Activated T-helper 17 cell treated with anti-CD3 and anti-CD28 coated beads, Interleukin-2, amount 50 U/mL, for 72 hours (primary cell): ENCODE measurements around the gene MEIKIN. TPM values are rescaled to one million over a fixed set of nuclear protein-coding genes. Genes with fewer than 3 reads are reported as not detected.

Source experiments
- ATAC-seq: fragments of 150-1000 bp; cut with Tn5 transposase; replicated peaks from 2 replicates; pipeline ENCODE4 v1.10.0; 2021; ENCODE audit warnings: mild to moderate bottlenecking, moderate library complexity
- H3K27ac Mint-ChIP-seq: one replicate; pipeline ENCODE4 v1.8.0; 2022; ENCODE audit warnings: mixed read lengths
- H3K27me3 Mint-ChIP-seq: one replicate; pipeline ENCODE4 v1.8.0; 2022; ENCODE audit warnings: mixed read lengths
- H3K36me3 Mint-ChIP-seq: one replicate; pipeline ENCODE4 v1.8.0; 2022; ENCODE audit warnings: low read depth, mild to moderate bottlenecking, mixed read lengths
- H3K4me1 Mint-ChIP-seq: one replicate; pipeline ENCODE4 v1.8.0; 2022; ENCODE audit warnings: mixed read lengths
- H3K4me3 Mint-ChIP-seq: one replicate; pipeline ENCODE4 v1.8.0; 2022; ENCODE audit warnings: mild to moderate bottlenecking, mixed read lengths
- H3K9me3 Mint-ChIP-seq: one replicate; pipeline ENCODE4 v1.8.0; 2022; ENCODE audit warnings: mixed read lengths
- total RNA-seq, 2 donors: library from RNA; stranded (reverse); gene quantifications; one replicate each; pipeline ENCODE4 v1.2.3, GENCODE V29; 2022

Gene MEIKIN
- total RNA-seq, 2 donors from 2014 or later, result not detected

- peaks cover 7% of the 10 kb centered on the region for H3K36me3 Mint-ChIP-seq
- no peak overlapping the region for H3K27ac Mint-ChIP-seq
- H3K27me3 Mint-ChIP-seq, result no peaks in the 10 kb centered on the region
- no peaks in the 10 kb centered on the region for H3K9me3 Mint-ChIP-seq
- H3K4me3 Mint-ChIP-seq, result no peak overlapping the region
- H3K4me1 Mint-ChIP-seq, result peaks cover 4% of the 10 kb centered on the region
- ATAC-seq, result no peak
Observed at GRCh38 chr5:131766689-131767088, 178.8 kb downstream of the MEIKIN start.

- H3K27ac Mint-ChIP-seq, result no peak overlapping the region
- no peaks in the 10 kb centered on the region for H3K27me3 Mint-ChIP-seq
- H3K4me3 Mint-ChIP-seq, result no peak overlapping the region
- H3K36me3 Mint-ChIP-seq, result peaks cover 7% of the 10 kb centered on the region
- no peak for ATAC-seq
- H3K4me1 Mint-ChIP-seq, result no peaks in the 10 kb centered on the region
- no peaks in the 10 kb centered on the region for H3K9me3 Mint-ChIP-seq
Observed at GRCh38 chr5:131765261-131765660, 180.2 kb downstream of the MEIKIN start.

- Mint-ChIP-seq H3K36me3 (peaks cover 7% of the 10 kb centered on the region), H3K9me3 (no peaks in the 10 kb centered on the region), H3K4me3 (no peak overlapping the region), H3K4me1 (peaks cover 3% of the 10 kb centered on the region), H3K27me3 (no peaks in the 10 kb centered on the region), H3K27ac (no peak overlapping the region)
- ATAC-seq, result no peak
Observed at GRCh38 chr5:131763968-131764367, 181.5 kb downstream of the MEIKIN start.

GRCh38 chr5:131760793-131761192, 184.7 kb downstream of the MEIKIN start:
- no peak for ATAC-seq

GRCh38 chr5:131759704-131760103, 185.8 kb downstream of the MEIKIN start:
- ATAC-seq, result no peak
- Mint-ChIP-seq H3K9me3 (no peaks in the 10 kb centered on the region), H3K36me3 (peaks cover 3% of the 10 kb centered on the region), H3K4me1 (peaks cover 11% of the 10 kb centered on the region), H3K4me3 (no peak overlapping the region), H3K27me3 (no peaks in the 10 kb centered on the region), H3K27ac (no peak overlapping the region)

More at GRCh38 chr5:131760793-131761192, 184.7 kb downstream of the MEIKIN start:
- no peak overlapping the region for H3K27ac Mint-ChIP-seq
- peaks cover 9% of the 10 kb centered on the region for H3K4me1 Mint-ChIP-seq
- no peaks in the 10 kb centered on the region for H3K27me3 Mint-ChIP-seq
- H3K4me3 Mint-ChIP-seq, result no peak overlapping the region
- H3K36me3 Mint-ChIP-seq, result peaks cover 7% of the 10 kb centered on the region
- no peaks in the 10 kb centered on the region for H3K9me3 Mint-ChIP-seq

GRCh38 chr5:131758520-131758900, 187.0 kb downstream of the MEIKIN start:
- Mint-ChIP-seq H3K27me3 (no peaks in the 10 kb centered on the region), H3K4me3 (no peak overlapping the region), H3K27ac (peak overlapping the region; percentile 1), H3K9me3 (no peaks in the 10 kb centered on the region), H3K36me3 (no peaks in the 10 kb centered on the region), H3K4me1 (peaks cover 14% of the 10 kb centered on the region)
- ATAC-seq, result no peak

- H3K36me3 Mint-ChIP-seq, result no peaks in the 10 kb centered on the region
- no peaks in the 10 kb centered on the region for H3K27me3 Mint-ChIP-seq
- H3K4me3 Mint-ChIP-seq, result no peak overlapping the region
- no peak overlapping the region for H3K27ac Mint-ChIP-seq
- H3K9me3 Mint-ChIP-seq, result no peaks in the 10 kb centered on the region
- H3K4me1 Mint-ChIP-seq, result peaks cover 14% of the 10 kb centered on the region
- ATAC-seq, result no peak
Observed at GRCh38 chr5:131757830-131758519, 187.5 kb downstream of the MEIKIN start.

Other genes with a start within 250 kb of the MEIKIN start
- gene FNIP1, start 148.6 kb downstream of the MEIKIN start, total RNA-seq, result 10 to 100 TPM; 17.5 to 30.4 TPM
- 1 to 10 TPM; 1.4 to 6.7 TPM for gene ACSL6, start 66.0 kb upstream of the MEIKIN start, total RNA-seq
- gene IL3, start 115.0 kb upstream of the MEIKIN start, total RNA-seq, result 1 to 10 TPM in 1 of 2 donors, under 1 TPM in 1; 0.32 to 9.0 TPM
- gene CSF2, start 128.1 kb upstream of the MEIKIN start, total RNA-seq, result 100 to 1,000 TPM in 1 of 2 donors, 10 to 100 TPM in 1; 14.6 to 159 TPM